ENCODE results near the gene KCNK15. TPM values are rescaled to one million over a fixed set of nuclear protein-coding genes. Genes with fewer than 3 reads are reported as not detected.

Gene KCNK15
- total RNA-seq, 1 donor from 2014 or later = not detected

- H3K4me1 Mint-ChIP-seq = peaks cover 4% of the 10 kb centered on the region
- no peak overlapping the region for H3K27ac Mint-ChIP-seq (ENCODE audit: unreplicated experiment)
- no peak overlapping the region for H3K4me3 Mint-ChIP-seq
These were observed 22.7 kb upstream of the KCNK15 start for GRCh38 chr20:44722990-44723389.

DNA sequence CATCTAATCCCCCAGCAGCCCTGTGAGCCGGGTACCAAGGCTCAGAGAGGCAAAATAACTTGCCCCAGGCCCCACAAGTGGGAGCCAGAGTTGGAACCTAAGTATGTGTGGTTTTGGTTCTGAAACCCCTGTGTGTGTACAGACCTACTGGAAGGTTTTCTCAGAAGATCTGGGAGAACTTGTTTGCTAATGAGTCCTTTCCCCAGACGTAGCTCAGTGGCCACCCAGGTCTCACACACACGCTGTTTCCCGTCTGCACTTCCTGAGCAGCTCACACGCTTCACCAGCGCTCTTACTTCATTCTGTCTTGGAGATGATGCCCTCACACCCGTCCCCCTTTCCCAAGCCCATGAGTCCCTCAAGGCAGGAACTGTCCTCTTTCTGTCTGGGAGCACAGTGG is 22.3 kb upstream of the KCNK15 start:
- H3K4me3 Mint-ChIP-seq = no peak overlapping the region
- no peak for DNase-seq (ENCODE audit: low read depth, low spot score)
- TF ChIP-seq, protein P1, sequence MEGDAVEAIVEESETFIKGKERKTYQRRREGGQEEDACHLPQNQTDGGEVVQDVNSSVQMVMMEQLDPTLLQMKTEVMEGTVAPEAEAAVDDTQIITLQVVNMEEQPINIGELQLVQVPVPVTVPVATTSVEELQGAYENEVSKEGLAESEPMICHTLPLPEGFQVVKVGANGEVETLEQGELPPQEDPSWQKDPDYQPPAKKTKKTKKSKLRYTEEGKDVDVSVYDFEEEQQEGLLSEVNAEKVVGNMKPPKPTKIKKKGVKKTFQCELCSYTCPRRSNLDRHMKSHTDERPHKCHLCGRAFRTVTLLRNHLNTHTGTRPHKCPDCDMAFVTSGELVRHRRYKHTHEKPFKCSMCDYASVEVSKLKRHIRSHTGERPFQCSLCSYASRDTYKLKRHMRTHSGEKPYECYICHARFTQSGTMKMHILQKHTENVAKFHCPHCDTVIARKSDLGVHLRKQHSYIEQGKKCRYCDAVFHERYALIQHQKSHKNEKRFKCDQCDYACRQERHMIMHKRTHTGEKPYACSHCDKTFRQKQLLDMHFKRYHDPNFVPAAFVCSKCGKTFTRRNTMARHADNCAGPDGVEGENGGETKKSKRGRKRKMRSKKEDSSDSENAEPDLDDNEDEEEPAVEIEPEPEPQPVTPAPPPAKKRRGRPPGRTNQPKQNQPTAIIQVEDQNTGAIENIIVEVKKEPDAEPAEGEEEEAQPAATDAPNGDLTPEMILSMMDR (conservative IDR thresholded peaks at IDR 0.05) = no peak
- H3K4me1 Mint-ChIP-seq = peaks cover 4% of the 10 kb centered on the region
- no peaks in the 10 kb centered on the region for H3K9me3 Mint-ChIP-seq
- H3K27ac Mint-ChIP-seq (ENCODE audit: unreplicated experiment) = no peak overlapping the region
- peaks cover 2% of the 10 kb centered on the region for H3K27me3 Mint-ChIP-seq (ENCODE audit: low read depth)
- H3K36me3 Mint-ChIP-seq (ENCODE audit: low read depth) = no peaks in the 10 kb centered on the region

More at GRCh38 chr20:44722990-44723389, 22.7 kb upstream of the KCNK15 start:
- no peaks in the 10 kb centered on the region for H3K36me3 Mint-ChIP-seq (ENCODE audit: low read depth)
- no peak for DNase-seq (ENCODE audit: low read depth, low spot score)
- TF ChIP-seq, protein P1 (conservative IDR thresholded peaks at IDR 0.05) = no peak
- no peaks in the 10 kb centered on the region for H3K9me3 Mint-ChIP-seq
- peaks cover 2% of the 10 kb centered on the region for H3K27me3 Mint-ChIP-seq (ENCODE audit: low read depth)

- Mint-ChIP-seq H3K4me1 (peaks cover 4% of the 10 kb centered on the region), H3K27me3 (ENCODE audit: low read depth) (peaks cover 2% of the 10 kb centered on the region), H3K36me3 (ENCODE audit: low read depth) (no peaks in the 10 kb centered on the region), H3K27ac (ENCODE audit: unreplicated experiment) (no peak overlapping the region), H3K9me3 (no peaks in the 10 kb centered on the region), H3K4me3 (no peak overlapping the region)
- TF ChIP-seq, protein P1 (conservative IDR thresholded peaks at IDR 0.05) = no peak
- DNase-seq (ENCODE audit: low read depth, low spot score) = no peak
These were observed 21.8 kb upstream of the KCNK15 start for GRCh38 chr20:44723798-44724362.

DNA sequence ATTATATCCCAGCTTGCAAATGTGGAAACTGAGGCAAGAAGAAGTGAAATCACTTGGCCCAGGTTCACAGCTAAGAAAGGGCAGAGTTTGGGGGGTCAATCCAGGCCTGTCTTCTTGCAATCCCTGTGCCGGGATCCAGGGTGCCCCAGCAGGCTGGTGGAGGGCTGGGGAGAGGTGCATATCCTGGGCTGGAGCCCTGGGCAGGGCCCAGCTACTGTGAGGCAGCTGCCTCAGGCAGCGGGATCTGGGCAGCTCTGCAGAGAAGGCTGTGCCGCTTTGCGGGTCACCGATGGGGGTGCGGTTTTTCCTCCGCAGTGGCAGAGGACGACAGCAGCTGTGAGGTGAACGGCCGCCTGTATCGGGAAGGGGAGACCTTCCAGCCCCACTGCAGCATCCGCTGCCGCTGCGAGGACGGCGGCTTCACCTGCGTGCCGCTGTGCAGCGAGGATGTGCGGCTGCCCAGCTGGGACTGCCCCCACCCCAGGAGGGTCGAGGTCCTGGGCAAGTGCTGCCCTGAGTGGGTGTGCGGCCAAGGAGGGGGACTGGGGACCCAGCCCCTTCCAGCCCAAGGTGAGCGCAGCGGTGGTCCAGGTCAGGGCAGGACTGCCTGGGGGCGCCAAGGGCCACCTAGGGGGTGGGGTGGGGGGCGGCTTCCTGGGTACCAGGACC is 21.1 kb upstream of the KCNK15 start:
- TF ChIP-seq, protein P1 (conservative IDR thresholded peaks at IDR 0.05) = no peak
- H3K4me3 Mint-ChIP-seq = no peak overlapping the region
- no peaks in the 10 kb centered on the region for H3K36me3 Mint-ChIP-seq (ENCODE audit: low read depth)
- no peak overlapping the region for H3K27ac Mint-ChIP-seq (ENCODE audit: unreplicated experiment)
- DNase-seq (ENCODE audit: low read depth, low spot score) = no peak
- H3K9me3 Mint-ChIP-seq = no peaks in the 10 kb centered on the region
- H3K27me3 Mint-ChIP-seq (ENCODE audit: low read depth) = peaks cover 2% of the 10 kb centered on the region
- H3K4me1 Mint-ChIP-seq = peaks cover 4% of the 10 kb centered on the region

GRCh38 chr20:44725837-44726236 is 19.8 kb upstream of the KCNK15 start:
- H3K4me3 Mint-ChIP-seq = no peak overlapping the region
- H3K9me3 Mint-ChIP-seq = no peaks in the 10 kb centered on the region
- DNase-seq (ENCODE audit: low read depth, low spot score) = no peak
- H3K36me3 Mint-ChIP-seq (ENCODE audit: low read depth) = no peaks in the 10 kb centered on the region
- H3K4me1 Mint-ChIP-seq = peaks cover 2% of the 10 kb centered on the region
- no peak overlapping the region for H3K27ac Mint-ChIP-seq (ENCODE audit: unreplicated experiment)
- TF ChIP-seq, protein P1 (conservative IDR thresholded peaks at IDR 0.05) = no peak
- H3K27me3 Mint-ChIP-seq (ENCODE audit: low read depth) = no peaks in the 10 kb centered on the region
